SK-N-SH treated with all-trans-retinoic acid at 6 μM for 48 hours (cell line): ENCODE results near the gene BTG2.

Source experiments
- ATAC-seq: fragments of 200-7000 bp; cut with Tn5 transposase; 3 replicates; pipeline ENCODE4 v1.9.1; 2020; ENCODE audit warnings: mild to moderate bottlenecking, moderate library complexity
- BACH2 ChIP-seq: fragments of 250-450 bp; sonication (Bioruptor Pico); IDR thresholded peaks from 2 replicates; pipeline ENCODE4 v1.9.0; 2021; ENCODE audit warnings: mild to moderate bottlenecking, borderline replicate concordance
- CREB5 ChIP-seq: fragments of 250-450 bp; sonication (Bioruptor Pico); IDR thresholded peaks from 2 replicates; pipeline ENCODE4 v1.5.1; 2020; ENCODE audit warnings: low read depth, mild to moderate bottlenecking, moderate library complexity
- CSDC2 ChIP-seq: fragments of 250-450 bp; sonication (Bioruptor Pico); IDR thresholded peaks from 2 replicates; pipeline ENCODE4 v1.5.0; 2020; ENCODE audit warnings: mild to moderate bottlenecking, moderate library complexity
- GLIS3 ChIP-seq: fragments of 250-450 bp; sonication (Bioruptor Pico); IDR thresholded peaks from 2 replicates; pipeline ENCODE4 v1.5.0; 2020; ENCODE audit warnings: mild to moderate bottlenecking, moderate library complexity
- ISL1 ChIP-seq: fragments of 250-450 bp; sonication (Bioruptor Pico); IDR thresholded peaks from 2 replicates; pipeline ENCODE4 v2.1.2; 2022; ENCODE audit warnings: mild to moderate bottlenecking, moderate library complexity
- OSR1 ChIP-seq: fragments of 250-450 bp; sonication (Bioruptor Pico); IDR thresholded peaks from 2 replicates; pipeline ENCODE4 v1.8.0; 2022; ENCODE audit warnings: moderate library complexity, mild to moderate bottlenecking, inconsistent platforms
- PPARA ChIP-seq: fragments of 250-450 bp; sonication (Bioruptor Pico); IDR thresholded peaks from 2 replicates; pipeline ENCODE4 v1.5.0; 2020; ENCODE audit warnings: mild to moderate bottlenecking, borderline replicate concordance
- RARB ChIP-seq: fragments of 250-450 bp; sonication (Bioruptor Pico); IDR thresholded peaks from 2 replicates; pipeline ENCODE4 v1.8.0; 2021; ENCODE audit warnings: mild to moderate bottlenecking, moderate library complexity
- SNAI2 ChIP-seq: fragments of 250-450 bp; sonication (Bioruptor Pico); IDR thresholded peaks from 2 replicates; pipeline ENCODE4 v1.5.0; 2020; ENCODE audit warnings: mild to moderate bottlenecking, moderate library complexity
- TCF4 ChIP-seq: fragments of 250-450 bp; sonication (Bioruptor Pico); IDR thresholded peaks from 2 replicates; pipeline ENCODE4 v1.8.0; 2021; ENCODE audit warnings: mild to moderate bottlenecking, moderate library complexity, borderline replicate concordance
- TOX ChIP-seq: fragments of 250-450 bp; sonication (Bioruptor Pico); IDR thresholded peaks from 2 replicates; pipeline ENCODE4 v1.8.0; 2021; ENCODE audit warnings: mild to moderate bottlenecking, moderate library complexity, borderline replicate concordance
- ZC3H10 ChIP-seq: fragments of 250-450 bp; sonication (Bioruptor Pico); IDR thresholded peaks from 2 replicates; pipeline ENCODE4 v1.5.1; 2021; ENCODE audit warnings: mild to moderate bottlenecking, moderate library complexity
- ZFP3 ChIP-seq: fragments of 250-450 bp; sonication (Bioruptor Pico); IDR thresholded peaks from 2 replicates; pipeline ENCODE4 v1.5.0; 2020; ENCODE audit warnings: mild to moderate bottlenecking, moderate library complexity
- ZFP30 ChIP-seq: fragments of 450-650 bp; formaldehyde crosslinking; IDR thresholded peaks from 2 replicates; pipeline ENCODE4 v1.5.0; 2022; ENCODE audit warnings: mild to moderate bottlenecking, moderate library complexity
- ZNF565 ChIP-seq: fragments of 450-650 bp; formaldehyde crosslinking; conservative IDR thresholded peaks from 2 replicates; pipeline ENCODE4 v1.5.0; 2020; ENCODE audit warnings: low read depth, mild to moderate bottlenecking, moderate library complexity
- ZNF70 ChIP-seq: fragments of 450-650 bp; formaldehyde crosslinking; IDR thresholded peaks from 2 replicates; pipeline ENCODE4 v1.5.0; 2020; ENCODE audit warnings: mild to moderate bottlenecking, moderate library complexity
- ZNF8 ChIP-seq: fragments of 450-650 bp; formaldehyde crosslinking; IDR thresholded peaks from 2 replicates; pipeline ENCODE4 v1.5.0; 2020; ENCODE audit warnings: mild to moderate bottlenecking, moderate library complexity
- TF ChIP-seq, protein P1 (sequence below): fragments of 250-450 bp; sonication (Bioruptor Pico); IDR thresholded peaks from 2 replicates; pipeline ENCODE4 v1.8.0; 2021; ENCODE audit warnings: low read depth, mild to moderate bottlenecking, moderate library complexity, borderline replicate concordance
- TF ChIP-seq, protein P2 (sequence below): fragments of 250-450 bp; sonication (Bioruptor Pico); IDR thresholded peaks from 2 replicates; pipeline ENCODE4 v1.5.0; 2020; ENCODE audit warnings: mild to moderate bottlenecking, moderate library complexity
- TF ChIP-seq, protein P3 (sequence below): fragments of 250-450 bp; sonication (Bioruptor Pico); IDR thresholded peaks from 2 replicates; pipeline ENCODE4 v1.8.0; 2020; ENCODE audit warnings: mild to moderate bottlenecking, moderate library complexity, borderline replicate concordance

Gene BTG2

DNA sequence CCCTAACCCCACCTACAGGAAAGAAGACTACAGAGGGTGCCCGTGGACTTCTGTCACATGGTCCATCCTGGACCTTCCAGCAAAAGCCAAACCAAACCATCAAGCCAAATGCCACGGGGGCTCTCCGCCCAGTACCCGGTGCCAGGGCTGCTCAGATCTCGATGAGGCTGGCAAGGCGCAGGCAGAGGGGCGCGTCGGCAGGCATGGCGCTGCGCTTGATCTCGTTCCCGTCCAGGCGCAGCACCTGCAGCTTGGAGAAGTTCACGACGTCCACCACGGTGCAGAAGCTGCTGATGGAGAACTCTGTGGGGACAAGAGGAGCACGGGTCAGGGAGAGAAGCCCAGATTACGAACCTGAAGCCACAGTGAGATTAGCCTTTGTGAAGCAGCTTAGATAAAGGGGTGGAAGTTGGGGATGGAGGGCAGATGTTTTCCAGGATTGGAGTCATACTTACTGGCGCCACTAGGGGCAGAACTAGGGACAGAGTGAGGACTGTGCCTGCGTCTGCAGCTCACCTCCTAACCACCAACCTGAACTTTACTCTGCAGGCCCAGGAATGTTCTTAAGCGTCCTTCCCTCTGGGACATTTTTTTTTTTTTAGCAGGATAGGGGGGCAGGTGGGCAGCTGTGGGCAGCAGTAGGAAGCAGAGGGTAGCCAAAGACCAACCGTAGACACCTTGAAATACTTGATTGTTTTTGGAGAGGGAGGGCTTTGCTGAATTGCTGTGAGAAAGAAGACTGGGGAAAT lies 37.0 kb downstream of the BTG2 start (continued):
- TF ChIP-seq OSR1 (no peak), ZFP3 (CRISPR knock-in tag) (no peak)
- TF ChIP-seq, all 23 proteins: peak for 0

GRCh38 chr1:203343956-203344754 lies 38.8 kb downstream of the BTG2 start:
- no peak for ATAC-seq

DNA sequence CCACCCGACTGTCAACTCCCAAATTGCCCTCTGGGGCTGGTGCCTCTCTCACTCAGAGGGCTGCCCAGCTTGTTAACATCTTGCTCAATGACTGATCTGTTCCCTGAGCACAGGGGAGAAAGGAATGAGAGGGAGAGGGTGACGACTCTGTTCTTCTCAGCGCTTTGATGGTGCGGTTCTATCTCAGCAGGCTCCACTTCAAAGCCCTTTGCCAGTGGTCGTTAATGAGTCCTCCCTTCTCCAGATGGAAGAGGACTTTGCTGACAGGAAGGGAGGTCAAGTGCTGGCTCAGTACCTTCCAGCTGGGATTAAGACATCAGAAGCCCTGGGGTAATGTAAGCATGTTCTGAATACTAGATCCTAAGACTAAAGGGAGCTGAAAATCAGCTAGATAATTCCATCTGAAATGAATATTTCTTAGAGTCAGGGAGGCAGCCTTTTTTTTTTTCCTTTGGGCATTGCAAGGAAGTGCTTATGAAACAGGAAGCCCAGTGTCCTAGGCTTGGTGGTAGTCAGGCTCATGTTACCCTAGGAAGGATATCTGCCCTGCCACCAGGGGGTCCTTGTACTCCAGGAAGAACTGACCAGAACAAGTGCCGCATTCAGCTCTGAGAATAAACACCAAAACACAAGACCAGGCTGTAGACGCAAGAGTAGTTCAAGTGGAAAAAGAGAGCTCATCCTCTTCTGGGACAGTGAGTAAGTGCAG lies 40.9 kb downstream of the BTG2 start:
- no peak for ATAC-seq
- no peak for TF ChIP-seq ISL1 (CRISPR knock-in tag)
- TF ChIP-seq TCF4 (CRISPR knock-in tag): no peak
- no peak for TF ChIP-seq GLIS3
- TF ChIP-seq ZNF565: no peak

More at GRCh38 chr1:203343956-203344754, 38.8 kb downstream of the BTG2 start:
- TF ChIP-seq GLIS3 (no peak), ZNF8 (CRISPR knock-in tag) (no peak), BACH2 (CRISPR knock-in tag) (no peak), TOX (CRISPR knock-in tag) (no peak), CREB5 (CRISPR knock-in tag) (no peak), ZNF565 (no peak), ZC3H10 (CRISPR knock-in tag) (no peak), SNAI2 (CRISPR knock-in tag) (no peak), ZNF70 (no peak), ZFP30 (CRISPR knock-in tag) (no peak)
- TF ChIP-seq, protein P1, sequence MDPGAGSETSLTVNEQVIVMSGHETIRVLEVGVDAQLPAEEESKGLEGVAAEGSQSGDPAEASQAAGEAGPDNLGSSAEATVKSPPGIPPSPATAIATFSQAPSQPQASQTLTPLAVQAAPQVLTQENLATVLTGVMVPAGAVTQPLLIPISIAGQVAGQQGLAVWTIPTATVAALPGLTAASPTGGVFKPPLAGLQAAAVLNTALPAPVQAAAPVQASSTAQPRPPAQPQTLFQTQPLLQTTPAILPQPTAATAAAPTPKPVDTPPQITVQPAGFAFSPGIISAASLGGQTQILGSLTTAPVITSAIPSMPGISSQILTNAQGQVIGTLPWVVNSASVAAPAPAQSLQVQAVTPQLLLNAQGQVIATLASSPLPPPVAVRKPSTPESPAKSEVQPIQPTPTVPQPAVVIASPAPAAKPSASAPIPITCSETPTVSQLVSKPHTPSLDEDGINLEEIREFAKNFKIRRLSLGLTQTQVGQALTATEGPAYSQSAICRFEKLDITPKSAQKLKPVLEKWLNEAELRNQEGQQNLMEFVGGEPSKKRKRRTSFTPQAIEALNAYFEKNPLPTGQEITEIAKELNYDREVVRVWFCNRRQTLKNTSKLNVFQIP (CRISPR knock-in tag): no peak

- TF ChIP-seq PPARA (CRISPR knock-in tag) (no peak), CREB5 (CRISPR knock-in tag) (no peak), ZNF565 (no peak), CSDC2 (CRISPR knock-in tag) (no peak), RARB (CRISPR knock-in tag) (no peak), ZC3H10 (CRISPR knock-in tag) (no peak), BACH2 (CRISPR knock-in tag) (no peak), GLIS3 (no peak), TOX (CRISPR knock-in tag) (no peak), ZNF8 (CRISPR knock-in tag) (no peak)
- TF ChIP-seq, protein P2, sequence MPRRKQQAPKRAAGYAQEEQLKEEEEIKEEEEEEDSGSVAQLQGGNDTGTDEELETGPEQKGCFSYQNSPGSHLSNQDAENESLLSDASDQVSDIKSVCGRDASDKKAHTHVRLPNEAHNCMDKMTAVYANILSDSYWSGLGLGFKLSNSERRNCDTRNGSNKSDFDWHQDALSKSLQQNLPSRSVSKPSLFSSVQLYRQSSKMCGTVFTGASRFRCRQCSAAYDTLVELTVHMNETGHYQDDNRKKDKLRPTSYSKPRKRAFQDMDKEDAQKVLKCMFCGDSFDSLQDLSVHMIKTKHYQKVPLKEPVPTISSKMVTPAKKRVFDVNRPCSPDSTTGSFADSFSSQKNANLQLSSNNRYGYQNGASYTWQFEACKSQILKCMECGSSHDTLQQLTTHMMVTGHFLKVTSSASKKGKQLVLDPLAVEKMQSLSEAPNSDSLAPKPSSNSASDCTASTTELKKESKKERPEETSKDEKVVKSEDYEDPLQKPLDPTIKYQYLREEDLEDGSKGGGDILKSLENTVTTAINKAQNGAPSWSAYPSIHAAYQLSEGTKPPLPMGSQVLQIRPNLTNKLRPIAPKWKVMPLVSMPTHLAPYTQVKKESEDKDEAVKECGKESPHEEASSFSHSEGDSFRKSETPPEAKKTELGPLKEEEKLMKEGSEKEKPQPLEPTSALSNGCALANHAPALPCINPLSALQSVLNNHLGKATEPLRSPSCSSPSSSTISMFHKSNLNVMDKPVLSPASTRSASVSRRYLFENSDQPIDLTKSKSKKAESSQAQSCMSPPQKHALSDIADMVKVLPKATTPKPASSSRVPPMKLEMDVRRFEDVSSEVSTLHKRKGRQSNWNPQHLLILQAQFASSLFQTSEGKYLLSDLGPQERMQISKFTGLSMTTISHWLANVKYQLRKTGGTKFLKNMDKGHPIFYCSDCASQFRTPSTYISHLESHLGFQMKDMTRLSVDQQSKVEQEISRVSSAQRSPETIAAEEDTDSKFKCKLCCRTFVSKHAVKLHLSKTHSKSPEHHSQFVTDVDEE (CRISPR knock-in tag): no peak
- TF ChIP-seq, protein P3, sequence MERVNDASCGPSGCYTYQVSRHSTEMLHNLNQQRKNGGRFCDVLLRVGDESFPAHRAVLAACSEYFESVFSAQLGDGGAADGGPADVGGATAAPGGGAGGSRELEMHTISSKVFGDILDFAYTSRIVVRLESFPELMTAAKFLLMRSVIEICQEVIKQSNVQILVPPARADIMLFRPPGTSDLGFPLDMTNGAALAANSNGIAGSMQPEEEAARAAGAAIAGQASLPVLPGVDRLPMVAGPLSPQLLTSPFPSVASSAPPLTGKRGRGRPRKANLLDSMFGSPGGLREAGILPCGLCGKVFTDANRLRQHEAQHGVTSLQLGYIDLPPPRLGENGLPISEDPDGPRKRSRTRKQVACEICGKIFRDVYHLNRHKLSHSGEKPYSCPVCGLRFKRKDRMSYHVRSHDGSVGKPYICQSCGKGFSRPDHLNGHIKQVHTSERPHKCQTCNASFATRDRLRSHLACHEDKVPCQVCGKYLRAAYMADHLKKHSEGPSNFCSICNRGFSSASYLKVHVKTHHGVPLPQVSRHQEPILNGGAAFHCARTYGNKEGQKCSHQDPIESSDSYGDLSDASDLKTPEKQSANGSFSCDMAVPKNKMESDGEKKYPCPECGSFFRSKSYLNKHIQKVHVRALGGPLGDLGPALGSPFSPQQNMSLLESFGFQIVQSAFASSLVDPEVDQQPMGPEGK (CRISPR knock-in tag): no peak
- ATAC-seq: no peak
Measured at GRCh38 chr1:203346769-203347102, 41.4 kb downstream of the BTG2 start.
